GM12864 (cell line): ENCODE measurements around the gene ANKRD42.

Experiments used
- DNase-seq: peaks from one replicate; pipeline ENCODE4 v3.0.0-alpha.2; 2011; ENCODE audit warnings: low read depth
- H3K4me3 ChIP-seq: 2 replicates; pipeline ENCODE4 v1.5.1; 2011; ENCODE audit warnings: mild to moderate bottlenecking, low read depth, low read length, control low read depth
- CTCF ChIP-seq: IDR thresholded peaks from 2 replicates; pipeline ENCODE4 v1.5.1; 2011; ENCODE audit warnings: low read depth, mild to moderate bottlenecking, moderate library complexity, low read length, control low read depth, inconsistent platforms; ENCODE audit errors: missing control alignments

The ANKRD42 gene

GRCh38 chr11:83172551-83172950 lies 21.0 kb upstream of the ANKRD42 start:
- no peak for TF ChIP-seq CTCF

GRCh38 chr11:83174008-83174407 lies 19.5 kb upstream of the ANKRD42 start:
- DNase-seq, result no peak
- no peak overlapping the region for H3K4me3 ChIP-seq
- TF ChIP-seq CTCF, result no peak

More at GRCh38 chr11:83172551-83172950, 21.0 kb upstream of the ANKRD42 start:
- no peak for DNase-seq
- no peak overlapping the region for H3K4me3 ChIP-seq

GRCh38 chr11:83175815-83176214 lies 17.7 kb upstream of the ANKRD42 start:
- TF ChIP-seq CTCF, result no peak
- no peak overlapping the region for H3K4me3 ChIP-seq
- DNase-seq, result no peak

- DNase-seq, result no peak
- no peak overlapping the region for H3K4me3 ChIP-seq
- no peak for TF ChIP-seq CTCF
These were observed 11.7 kb upstream of the ANKRD42 start for GRCh38 chr11:83181815-83182214.

- no peak overlapping the region for H3K4me3 ChIP-seq
- no peak for DNase-seq
- TF ChIP-seq CTCF, result no peak
These were observed 7.7 kb upstream of the ANKRD42 start for GRCh38 chr11:83185767-83186166.

GRCh38 chr11:83187465-83187864 lies 6.0 kb upstream of the ANKRD42 start:
- no peak for TF ChIP-seq CTCF
- no peak overlapping the region for H3K4me3 ChIP-seq
- no peak for DNase-seq

- no peak for TF ChIP-seq CTCF
- no peak for DNase-seq
- no peak overlapping the region for H3K4me3 ChIP-seq
These were observed 2.0 kb upstream of the ANKRD42 start for GRCh38 chr11:83191491-83191890.
